Measurements from ENCODE around the gene CD163.
"Not testable (repeated sequence)": the region's sequence is repeated elsewhere in the genome, so short reads cannot be mapped to it uniquely, and the experiment has no call there.

The CD163 gene

GRCh38 chr12:7503686-7504415, at the start of gene CD163:
CD163 (minus strand) TSS chr12:7503777; CDS start chr12:7503690, 87 bp downstream.
- DNase-seq (ENCODE audit: low spot score): no peak

- DNase-seq (ENCODE audit: low spot score): no peak
Observed at GRCh38 chr12:7542813-7543212, 39.2 kb upstream of the CD163 start.

- DNase-seq (ENCODE audit: low spot score): no peak
Observed at GRCh38 chr12:7542046-7542445, 38.5 kb upstream of the CD163 start.

- no peak for DNase-seq (ENCODE audit: low spot score)
Observed at GRCh38 chr12:7514416-7514815, 10.8 kb upstream of the CD163 start.

GRCh38 chr12:7512553-7512952, 9.0 kb upstream of the CD163 start:
- no peak for DNase-seq (ENCODE audit: low spot score)

GRCh38 chr12:7509793-7510470, 6.4 kb upstream of the CD163 start:
- not testable (repeated sequence) for DNase-seq (ENCODE audit: low spot score)

GRCh38 chr12:7502612-7503011, 965 bp downstream of the CD163 start:
- DNase-seq (ENCODE audit: low spot score): no peak

GRCh38 chr12:7501031-7501588, 2.5 kb downstream of the CD163 start:
- DNase-seq (ENCODE audit: low spot score): no peak

- DNase-seq (ENCODE audit: low spot score): no peak
Observed at GRCh38 chr12:7499636-7500035, 3.9 kb downstream of the CD163 start.

GRCh38 chr12:7498809-7499208, 4.8 kb downstream of the CD163 start:
- no peak for DNase-seq (ENCODE audit: low spot score)

GRCh38 chr12:7497661-7498060, 5.9 kb downstream of the CD163 start:
- DNase-seq (ENCODE audit: low spot score): no peak

- DNase-seq (ENCODE audit: low spot score): no peak
Observed at GRCh38 chr12:7496451-7496850, 7.1 kb downstream of the CD163 start.

GRCh38 chr12:7495136-7495535, 8.4 kb downstream of the CD163 start:
- DNase-seq (ENCODE audit: low spot score): no peak

- no peak for DNase-seq (ENCODE audit: low spot score)
Observed at GRCh38 chr12:7493006-7493405, 10.6 kb downstream of the CD163 start.

- DNase-seq (ENCODE audit: low spot score): no peak
Observed at GRCh38 chr12:7486512-7486911, 17.1 kb downstream of the CD163 start.

GRCh38 chr12:7485095-7485494, 18.5 kb downstream of the CD163 start:
- no peak for DNase-seq (ENCODE audit: low spot score)

- no peak for DNase-seq (ENCODE audit: low spot score)
Observed at GRCh38 chr12:7483343-7483742, 20.2 kb downstream of the CD163 start.

GRCh38 chr12:7479771-7480170, 23.8 kb downstream of the CD163 start:
- DNase-seq (ENCODE audit: low spot score): no peak

- no peak for DNase-seq (ENCODE audit: low spot score)
Observed at GRCh38 chr12:7472060-7472459, 31.5 kb downstream of the CD163 start.

- DNase-seq (ENCODE audit: low spot score): peak; percentile 78
Observed at GRCh38 chr12:7460375-7461259, 43.0 kb downstream of the CD163 start.

GRCh38 chr12:7459973-7460372, 43.6 kb downstream of the CD163 start:
- no peak for DNase-seq (ENCODE audit: low spot score)

GRCh38 chr12:7451756-7452155, 51.8 kb downstream of the CD163 start:
- DNase-seq (ENCODE audit: low spot score): no peak
